GM12891 (cell line): Measurements from ENCODE around the gene MEX3B. TPM values are rescaled to one million over a fixed set of nuclear protein-coding genes. Genes with fewer than 3 reads are reported as not detected.
A peak's percentile ranks its signal among the peaks of the same experiment; 100 is the strongest.

Source experiments
- DNase-seq: peaks from one replicate; pipeline ENCODE4 v3.0.0; 2011; ENCODE audit warnings: low spot score; ENCODE audit not compliant: insufficient read length
- FAIRE-seq: peaks from 2 replicates; lab custom pipeline; 2011; peaks lifted over from hg19 to GRCh38; lab: Jason Lieb, UNC
- PAX5 ChIP-seq: IDR thresholded peaks from 2 replicates; pipeline ENCODE4 v1.6.1; 2011; ENCODE audit warnings: low read length, moderate library complexity, mild to moderate bottlenecking; ENCODE audit not compliant: insufficient read depth, severe bottlenecking
- POLR2A ChIP-seq: IDR thresholded peaks from 2 replicates; pipeline ENCODE4 v1.6.1; 2011; ENCODE audit warnings: low read depth, low read length, control low read depth
- POLR2AphosphoS5 ChIP-seq: IDR thresholded peaks from 2 replicates; pipeline ENCODE4 v1.6.1; 2011; ENCODE audit warnings: low read depth, low read length, control low read depth
- POU2F2 ChIP-seq: IDR thresholded peaks from 2 replicates; pipeline ENCODE4 v1.6.1; 2011; ENCODE audit warnings: low read depth, mild to moderate bottlenecking, control low read depth, low read length, moderate library complexity
- SPI1 ChIP-seq: IDR thresholded peaks from 2 replicates; pipeline ENCODE4 v1.6.1; 2011; ENCODE audit warnings: low read depth, low read length, control low read depth
- TAF1 ChIP-seq: IDR thresholded peaks from 2 replicates; pipeline ENCODE4 v1.6.1; 2011; ENCODE audit warnings: low read depth, low read length, control low read depth
- polyA plus RNA-seq: library from polyadenylated mRNA; unstranded; fragments of >200 nt; gene quantifications from one replicate; pipeline ENCODE4 v1.2.1, GENCODE V29; 2012; ENCODE audit warnings: low read depth, missing spikeins, inconsistent platforms; ENCODE audit not compliant: missing spikeins

The MEX3B gene
- not detected for polyA plus RNA-seq

DNA sequence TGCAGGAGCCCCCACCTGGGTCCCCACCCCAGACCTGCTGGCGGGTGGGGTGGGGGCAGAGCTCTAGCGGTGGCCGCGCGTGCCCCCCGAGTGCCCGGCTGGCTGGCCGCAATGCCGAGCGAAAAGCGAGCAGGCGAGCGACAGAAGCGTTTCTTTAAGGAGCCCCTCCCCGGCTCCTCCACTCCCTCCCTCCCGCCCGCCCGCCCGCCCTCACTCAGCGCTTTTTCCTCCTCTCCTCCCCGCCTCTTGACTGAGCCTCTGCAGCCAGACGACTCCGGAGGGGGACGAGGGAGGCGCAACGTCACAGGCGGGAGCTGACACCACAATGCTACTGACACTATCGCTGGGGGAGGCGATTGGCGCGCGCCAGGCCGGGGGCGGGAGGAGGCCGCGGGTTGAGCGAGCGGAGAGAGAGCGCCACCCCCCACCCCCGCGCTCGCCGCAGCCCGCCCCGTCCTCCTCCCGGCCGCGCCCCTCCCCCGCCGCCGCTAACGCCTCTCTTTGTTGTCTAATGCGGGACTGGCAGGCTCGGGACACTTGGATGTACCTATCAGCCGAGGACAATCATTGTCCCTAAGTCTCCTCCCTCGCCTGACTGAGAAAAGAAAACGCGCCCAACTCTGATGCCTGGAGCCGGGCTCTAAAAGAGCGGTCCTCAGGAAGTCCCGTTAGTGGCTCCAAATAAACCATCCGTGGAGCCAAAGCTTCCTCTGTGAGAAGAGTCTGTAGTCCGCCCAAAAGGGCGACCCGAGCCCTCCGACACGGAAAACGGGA lies at the start of gene MEX3B:
MEX3B (minus strand) TSS at position 127 of the 774 bp plus-strand sequence. CDS start 313 bp downstream, outside the sequence.
- no peak for TF ChIP-seq SPI1
- TF ChIP-seq POU2F2 = no peak
- TF ChIP-seq PAX5 = no peak
- no peak for TF ChIP-seq POLR2A
- TF ChIP-seq TAF1 = no peak
- no peak for TF ChIP-seq POLR2AphosphoS5
- FAIRE-seq (peak; percentile 91), DNase-seq (peak; percentile 82)

DNA sequence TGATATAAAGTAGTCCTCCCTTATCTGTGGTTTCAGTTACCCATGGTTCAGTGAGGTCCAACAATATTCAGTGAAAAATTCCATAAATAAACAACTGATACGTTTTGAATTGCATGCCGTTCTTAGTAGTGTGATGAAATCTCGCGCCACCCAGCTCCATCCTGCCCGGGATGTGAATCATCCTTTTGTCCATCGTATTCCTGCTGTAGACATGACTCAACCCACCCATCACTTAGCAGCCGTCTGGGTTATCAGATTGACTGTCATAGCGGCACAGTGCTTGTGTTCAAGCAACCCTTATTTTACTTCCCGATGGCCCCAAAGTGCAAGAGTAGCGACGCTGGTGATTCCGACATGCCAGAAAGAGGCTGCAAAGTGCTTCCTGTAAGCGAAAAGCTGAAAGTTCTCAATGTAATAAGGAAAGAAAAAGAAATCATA lies 48.0 kb upstream of the MEX3B start:
- no peak for DNase-seq
- no peak for FAIRE-seq
- TF ChIP-seq POLR2A (no peak), POLR2AphosphoS5 (no peak), PAX5 (no peak), TAF1 (no peak), POU2F2 (no peak), SPI1 (no peak)

GRCh38 chr15:82093325-82093724 lies 47.5 kb upstream of the MEX3B start:
- no peak for FAIRE-seq

GRCh38 chr15:82091636-82092140 lies 45.9 kb upstream of the MEX3B start:
- TF ChIP-seq TAF1 (no peak), POLR2AphosphoS5 (no peak), SPI1 (no peak), POLR2A (no peak), POU2F2 (no peak), PAX5 (no peak)
- DNase-seq = no peak
- no peak for FAIRE-seq

More at GRCh38 chr15:82093325-82093724, 47.5 kb upstream of the MEX3B start:
- no peak for TF ChIP-seq POLR2A
- no peak for TF ChIP-seq PAX5
- TF ChIP-seq POU2F2 = no peak
- no peak for TF ChIP-seq SPI1
- no peak for TF ChIP-seq TAF1
- no peak for TF ChIP-seq POLR2AphosphoS5
- no peak for DNase-seq

- TF ChIP-seq PAX5 = no peak
- no peak for TF ChIP-seq TAF1
- no peak for TF ChIP-seq POU2F2
- no peak for TF ChIP-seq POLR2A
- TF ChIP-seq SPI1 = no peak
- no peak for TF ChIP-seq POLR2AphosphoS5
- DNase-seq (no peak), FAIRE-seq (no peak)
Measured at GRCh38 chr15:82086243-82086995, 40.6 kb upstream of the MEX3B start.

GRCh38 chr15:82081914-82082762 lies 36.3 kb upstream of the MEX3B start:
- FAIRE-seq = no peak
- DNase-seq = no peak
- TF ChIP-seq TAF1 = no peak
- no peak for TF ChIP-seq POLR2A

DNA sequence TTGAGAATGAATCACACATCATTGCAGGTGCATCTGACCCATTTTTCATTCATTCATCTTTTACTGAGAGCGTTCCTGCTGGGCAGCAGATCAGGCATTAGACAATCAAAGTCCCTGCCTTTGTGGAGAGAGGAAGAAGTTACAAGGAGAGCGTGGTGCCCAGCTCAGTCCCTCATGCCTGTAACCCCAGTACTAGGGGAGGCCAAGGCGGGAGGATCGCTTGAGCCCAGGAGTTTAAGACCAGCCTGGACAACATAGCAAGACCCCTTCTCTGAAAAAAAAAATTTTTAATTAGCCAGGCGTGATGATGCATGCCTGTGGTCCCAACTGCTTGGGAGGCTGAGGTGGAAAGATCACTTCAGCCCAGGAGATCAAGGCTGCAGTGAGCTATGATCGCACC lies 35.0 kb upstream of the MEX3B start:
- FAIRE-seq (no peak), DNase-seq (no peak)
- no peak for TF ChIP-seq PAX5
- TF ChIP-seq POLR2A = no peak
- no peak for TF ChIP-seq POU2F2
- TF ChIP-seq SPI1 = no peak
- TF ChIP-seq TAF1 = no peak
- no peak for TF ChIP-seq POLR2AphosphoS5

DNA sequence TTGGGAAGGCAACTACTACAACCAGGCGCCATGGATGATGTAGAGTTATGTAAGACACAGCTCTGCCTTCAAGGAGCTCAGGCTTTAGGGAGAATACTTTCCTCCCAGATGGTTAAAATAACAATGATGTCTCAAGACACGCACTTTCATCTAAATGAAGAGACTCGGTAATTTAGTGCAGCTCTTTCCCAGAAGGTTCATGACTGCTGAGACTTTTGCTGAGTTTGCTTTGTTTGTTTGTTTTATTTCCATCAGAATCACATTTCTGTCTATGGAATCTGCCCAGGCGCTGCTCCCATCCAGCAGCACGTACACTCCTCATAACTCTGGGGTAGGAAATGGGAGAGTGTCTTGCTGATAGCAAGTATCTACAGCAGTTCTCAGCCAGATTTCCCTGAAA lies 33.9 kb upstream of the MEX3B start:
- no peak for TF ChIP-seq POU2F2
- TF ChIP-seq POLR2AphosphoS5 = no peak
- DNase-seq = no peak
- FAIRE-seq = no peak

GRCh38 chr15:82074610-82075009 lies 28.8 kb upstream of the MEX3B start:
- no peak for TF ChIP-seq POLR2A
- no peak for TF ChIP-seq POLR2AphosphoS5
- no peak for TF ChIP-seq PAX5
- no peak for TF ChIP-seq POU2F2
- no peak for TF ChIP-seq SPI1
- no peak for TF ChIP-seq TAF1
- FAIRE-seq = no peak
- DNase-seq = no peak
